A549 (cell line): Measurements from ENCODE around the gene BCL2L2. TPM values are rescaled to one million over a fixed set of nuclear protein-coding genes. Genes with fewer than 3 reads are reported as not detected.

ENCODE experiments used
- ATAC-seq, 2 experiments: fragments of 200-7000 bp in 1 of 2; fragments of >200 bp in 1 of 2; cut with Nextera tagmentation in 1 of 2; cut with Tn5 transposase in 1 of 2; 3 replicates each; pipeline versions ENCODE4 v1.8.0 to v1.9.1; 2018 to 2020; ENCODE audit warnings: mild to moderate bottlenecking in 1 of 2, moderate library complexity in 1 of 2
- CTCF ChIA-PET: fragments of 300-600 bp; sonication (Branson Sonifier 250); formaldehyde crosslinking; extraction: SDS; loops from one replicate; lab custom pipeline; 2021; ENCODE audit warnings: antibody characterized with exemption, inconsistent platforms; lab: Yijun Ruan, JAX
- POLR2A ChIA-PET: fragments of 350-600 bp; formaldehyde crosslinking; extraction: SDS; loops from one replicate; lab custom pipeline; 2021; ENCODE audit warnings: antibody characterized with exemption, inconsistent platforms; lab: Yijun Ruan, JAX
- DNase-seq, 2 experiments: peaks; one replicate each; pipeline versions ENCODE4 v3.0.0 to v3.0.0-alpha.2; 2011 to 2016; ENCODE audit warnings: low read depth in 1 of 2, low spot score in 1 of 2
- FAIRE-seq: peaks from 2 replicates; lab custom pipeline; 2011; peaks lifted over from hg19 to GRCh38; lab: Jason Lieb, UNC
- H3K27ac ChIP-seq, 2 experiments: fragments of >200 bp; sonication (Bioruptor Twin); formaldehyde crosslinking; 3 replicates each; pipeline ENCODE4 v1.5.1; 2016 to 2017
- H3K4me1 ChIP-seq: fragments of >200 bp; sonication (Bioruptor Twin); formaldehyde crosslinking; 3 replicates; pipeline ENCODE4 v1.6.1; 2016
- H3K4me2 ChIP-seq: fragments of >200 bp; sonication (Bioruptor Twin); formaldehyde crosslinking; 3 replicates; pipeline ENCODE4 v1.6.1; 2016
- H3K4me3 ChIP-seq: fragments of >200 bp; sonication (Bioruptor Twin); formaldehyde crosslinking; 3 replicates; pipeline ENCODE4 v1.5.1; 2016
- H3K9me3 ChIP-seq: fragments of >200 bp; sonication (Bioruptor Twin); formaldehyde crosslinking; 3 replicates; pipeline ENCODE4 v1.6.1; 2016
- CEBPB ChIP-seq, 2 experiments: fragments of >200 bp in 1 of 2; sonication (Bioruptor Twin) in 1 of 2; formaldehyde crosslinking in 1 of 2; IDR thresholded peaks; 2 replicates each; pipeline ENCODE4 v1.6.1; 2012 to 2016
- E2F6 ChIP-seq: IDR thresholded peaks from 2 replicates; pipeline ENCODE4 v1.6.1; 2012; ENCODE audit warnings: low read depth, borderline replicate concordance
- ELK1 ChIP-seq: fragments of 150-350 bp; IDR thresholded peaks from 2 replicates; pipeline ENCODE4 v1.6.1; 2014; ENCODE audit warnings: low read depth, mild to moderate bottlenecking, low read length
- FOXS1 ChIP-seq: fragments of 250-450 bp; sonication (Bioruptor Pico); IDR thresholded peaks from 2 replicates; pipeline ENCODE4 v1.5.0; 2020; ENCODE audit warnings: mild to moderate bottlenecking, moderate library complexity
- HES2 ChIP-seq: fragments of >200 bp; sonication (Bioruptor Twin); formaldehyde crosslinking; IDR thresholded peaks from 2 replicates; pipeline ENCODE4 v1.6.1; 2016
- HEYL ChIP-seq: fragments of 250-450 bp; sonication (Bioruptor Pico); IDR thresholded peaks from 2 replicates; pipeline ENCODE4 v1.8.0; 2021; ENCODE audit warnings: mild to moderate bottlenecking, moderate library complexity
- JUN ChIP-seq, 2 experiments: fragments of >200 bp; sonication (Bioruptor Twin); formaldehyde crosslinking; IDR thresholded peaks; 2 replicates in 1 of 2; 3 replicates in 1 of 2; pipeline ENCODE4 v1.6.1; 2016 to 2017
- JUNB ChIP-seq: fragments of >200 bp; sonication (Bioruptor Twin); formaldehyde crosslinking; IDR thresholded peaks from 2 replicates; pipeline ENCODE4 v1.6.1; 2016
- KDM1A ChIP-seq: fragments of 200-600 bp; sonication (generic); IDR thresholded peaks from 2 replicates; pipeline ENCODE4 v1.6.1; 2016; ENCODE audit warnings: low read depth, mild to moderate bottlenecking
- KDM5A ChIP-seq: fragments of 200-600 bp; sonication (generic); IDR thresholded peaks from 2 replicates; pipeline ENCODE4 v1.6.1; 2016; ENCODE audit warnings: antibody characterized with exemption, mild to moderate bottlenecking
- MAFK ChIP-seq: fragments of 450-650 bp; IDR thresholded peaks from 2 replicates; pipeline ENCODE4 v1.6.1; 2014; ENCODE audit not compliant: partially characterized antibody
- MYC ChIP-seq: IDR thresholded peaks from 2 replicates; pipeline ENCODE4 v1.6.1; 2012; ENCODE audit warnings: mild to moderate bottlenecking, inconsistent platforms, low read length, improper control_type of control experiment, borderline replicate concordance
- NPAS2 ChIP-seq: fragments of 250-450 bp; sonication (Bioruptor Pico); IDR thresholded peaks from 2 replicates; pipeline ENCODE4 v1.8.0; 2022; ENCODE audit warnings: mild to moderate bottlenecking, moderate library complexity, borderline replicate concordance
- NR3C1 ChIP-seq: fragments of >200 bp; sonication (Bioruptor Twin); formaldehyde crosslinking; IDR thresholded peaks from 3 replicates; pipeline ENCODE4 v1.6.1; 2017
- PHF8 ChIP-seq: fragments of 200-600 bp; sonication (generic); IDR thresholded peaks from 2 replicates; pipeline ENCODE4 v1.6.1; 2016; ENCODE audit warnings: low read depth, mild to moderate bottlenecking, antibody characterized with exemption, moderate library complexity, borderline replicate concordance
- RFX5 ChIP-seq: fragments of 450-650 bp; IDR thresholded peaks from 2 replicates; pipeline ENCODE4 v1.7.1; 2014; ENCODE audit warnings: antibody characterized with exemption, mild to moderate bottlenecking, moderate library complexity
- SMC3 ChIP-seq: fragments of >200 bp; sonication (Bioruptor Twin); formaldehyde crosslinking; IDR thresholded peaks from 3 replicates; pipeline ENCODE4 v1.6.1; 2018; ENCODE audit warnings: inconsistent platforms
- TP53 ChIP-seq: fragments of 250-450 bp; sonication (Bioruptor Pico); IDR thresholded peaks from 2 replicates; pipeline ENCODE4 v1.5.0; 2021; ENCODE audit warnings: mild to moderate bottlenecking, moderate library complexity
- ZC3H11A ChIP-seq: fragments of 450-650 bp; IDR thresholded peaks from 2 replicates; pipeline ENCODE4 v1.6.1; 2014; ENCODE audit warnings: antibody characterized with exemption, mild to moderate bottlenecking
- ZFP36 ChIP-seq: fragments of 450-650 bp; IDR thresholded peaks from 2 replicates; pipeline ENCODE4 v1.6.1; 2014; ENCODE audit warnings: borderline replicate concordance; ENCODE audit not compliant: partially characterized antibody
- WGBS: methylation state at CpG from one replicate; pipeline ENCODE4 v1.1.6; 2017; ENCODE audit errors: missing lambda C conversion rate; 5-methylcytosine and 5-hydroxymethylcytosine counted together
- polyA plus RNA-seq, 4 experiments: library from polyadenylated mRNA; depleted of rRNA in 3 of 4; stranded (reverse); fragments of >200 nt; fragmentation: RNase III in 1 of 4; extraction: RNeasy Plus Mini Kit Qiagen cat#74134 plus additional on column Dnase treatment in 1 of 4; gene quantifications; 2 replicates in 3 of 4; 3 replicates in 1 of 4; pipeline ENCODE4 v1.2.3, GENCODE V29; 2011 to 2017

The BCL2L2 gene
- polyA plus RNA-seq, 2 of the 4 experiments (the other 2 are of a cell fraction), result 17.8 to 25.4 TPM

GRCh38 chr14:23302290-23303225 lies 4.1 kb upstream of the BCL2L2 start, which contains the start of gene PPP1R3E:
TSS of gene PPP1R3E (minus strand) at chr14:23302859. CDS start at chr14:23302576, 283 bp downstream.
- no peak for TF ChIP-seq MYC
- no peak for TF ChIP-seq ZFP36
- TF ChIP-seq NPAS2 (CRISPR knock-in tag), result no peak
- 0 out of 5 replicates have a peak, but pooled peaks of 1 of the 2 experiments have one; percentile 4 for TF ChIP-seq JUN (IDR thresholded peaks at IDR 0.05)
- TF ChIP-seq CEBPB (IDR thresholded peaks at IDR 0.05), result no peak
- no peak for TF ChIP-seq NR3C1
- no peak for TF ChIP-seq E2F6
- TF ChIP-seq HEYL, result 0 out of 2 replicates have a peak, but pooled peaks have one; percentile 23
- TF ChIP-seq KDM1A, result no peak
- no peak for TF ChIP-seq ZC3H11A
- TF ChIP-seq MAFK, result no peak
- TF ChIP-seq RFX5, result no peak
- TF ChIP-seq TP53, result no peak
- TF ChIP-seq FOXS1 (CRISPR knock-in tag), result no peak; the same call in 1 of the 2 replicates
- TF ChIP-seq SMC3, result no peak
- peak; percentile 59 for TF ChIP-seq PHF8
- TF ChIP-seq HES2, result no peak
- TF ChIP-seq ELK1, result no peak
- TF ChIP-seq, all 56 proteins: peak for 3

GRCh38 chr14:23307146-23307530 lies 505 bp downstream of the BCL2L2 start:
- ATAC-seq (peak in 1 of 2 experiments; percentile 11; a peak in 4 of 6 replicates), DNase-seq (no peak), FAIRE-seq (no peak)
- Histone ChIP-seq H3K4me1 (peaks cover 29% of the 10 kb centered on the region), H3K4me3 (peak overlapping the region; percentile 74), H3K4me2 (peak overlapping the region; percentile 94), H3K27ac (peak overlapping the region; percentile 95 to 96), H3K9me3 (no peaks in the 10 kb centered on the region)
- no peak for TF ChIP-seq JUNB
- TF ChIP-seq KDM5A, result peak; percentile 51
- 0 out of 2 replicates have a peak, but pooled peaks have one; percentile 28 for TF ChIP-seq PHF8
- 3% methylated on average over 5 of the region's 5 CpGs for WGBS
- POLR2A ChIA-PET, result interaction anchor here (0.6 to 4.5 kb wide), 8 partner anchors 9 to 350 kb away, joined by 3 to 64 read pairs (median 6); partner anchors contain the start of genes ACIN1, C14orf119, HAUS4 and HOMEZ
- CTCF ChIA-PET, result interaction anchor here (0.7 to 3.8 kb wide), 9 partner anchors 11 to 257 kb away, joined by 3 to 11 read pairs (median 4); partner anchors contain the start of genes PABPN1 and SLC22A17

More at GRCh38 chr14:23302290-23303225, 4.1 kb upstream of the BCL2L2 start, which contains the start of gene PPP1R3E:
- Histone ChIP-seq H3K9me3 (no peaks in the 10 kb centered on the region), H3K27ac (peak within 1 kb of the TSS; percentile 92), H3K4me1 (peaks cover 24% of the 10 kb centered on the region), H3K4me2 (peak within 1 kb of the TSS; percentile 84), H3K4me3 (peak within 1 kb of the TSS; percentile 58)
- POLR2A ChIA-PET, result interaction anchor here (0.6 to 4.1 kb wide), 8 partner anchors 9 to 913 kb away, joined by 3 to 40 read pairs (median 6); partner anchors contain the start of genes ACIN1, C14orf119, HOMEZ and MDP1
- ATAC-seq (peak; percentile 65 to 76), FAIRE-seq (no peak), DNase-seq (peak; percentile 40 to 74)
- 5% methylated on average over 64 of the region's 81 CpGs for WGBS
- CTCF ChIA-PET, result interaction anchor here (0.6 to 12.8 kb wide), 10 partner anchors 8 to 202 kb away, joined by 3 to 254 read pairs (median 12); partner anchors contain the start of genes HOMEZ and PABPN1
